ENCODE measurements around the gene NHS. TPM values are rescaled to one million over a fixed set of nuclear protein-coding genes. Genes with fewer than 3 reads are reported as not detected.

The NHS gene
- total RNA-seq (1 to 10 TPM in 1 of 4 donors, under 1 TPM in 3; 0.22 to 1.3 (median 0.37) TPM), polyA plus RNA-seq (under 1 TPM; 0.04 to 0.09 (median 0.08) TPM)
- long read RNA-seq, donor 1: 0 reads
- long read RNA-seq, donor 2: 0 reads

GRCh38 chrX:17374619-17375366 is at the start of gene NHS:
Gene NHS, plus strand, starts transcription at chrX:17375200. Its CDS starts 558 bp downstream, at chrX:17375758.
- Histone ChIP-seq H3K27ac (no peak within 1 kb of the TSS), H3K4me1 (no peaks in the 10 kb centered on the region), H3K9me3 (no peaks in the 10 kb centered on the region), H3K4me3 (peak within 1 kb of the TSS; percentile 63), H3K27me3 (ENCODE audit: insufficient read depth in 3 of 3, low read length in 2 of 3) (peaks cover 0 to 36% (median 2%) of the 10 kb centered on the region in 3 donors), H3K36me3 (ENCODE audit: insufficient read depth in 1 of 2, low read depth in 1 of 2) (no peaks in the 10 kb centered on the region)
- DNase-seq (peak; percentile 72 to 77), ATAC-seq (peak; percentile 54 to 86 (median 80))
- intact Hi-C loops (cut with DNase I): loop anchor here in 1 of 2 donors (10.0 kb wide), 1 partner anchor 220 kb away; no protein-coding TSS in a partner anchor
- TF ChIP-seq, protein P1, sequence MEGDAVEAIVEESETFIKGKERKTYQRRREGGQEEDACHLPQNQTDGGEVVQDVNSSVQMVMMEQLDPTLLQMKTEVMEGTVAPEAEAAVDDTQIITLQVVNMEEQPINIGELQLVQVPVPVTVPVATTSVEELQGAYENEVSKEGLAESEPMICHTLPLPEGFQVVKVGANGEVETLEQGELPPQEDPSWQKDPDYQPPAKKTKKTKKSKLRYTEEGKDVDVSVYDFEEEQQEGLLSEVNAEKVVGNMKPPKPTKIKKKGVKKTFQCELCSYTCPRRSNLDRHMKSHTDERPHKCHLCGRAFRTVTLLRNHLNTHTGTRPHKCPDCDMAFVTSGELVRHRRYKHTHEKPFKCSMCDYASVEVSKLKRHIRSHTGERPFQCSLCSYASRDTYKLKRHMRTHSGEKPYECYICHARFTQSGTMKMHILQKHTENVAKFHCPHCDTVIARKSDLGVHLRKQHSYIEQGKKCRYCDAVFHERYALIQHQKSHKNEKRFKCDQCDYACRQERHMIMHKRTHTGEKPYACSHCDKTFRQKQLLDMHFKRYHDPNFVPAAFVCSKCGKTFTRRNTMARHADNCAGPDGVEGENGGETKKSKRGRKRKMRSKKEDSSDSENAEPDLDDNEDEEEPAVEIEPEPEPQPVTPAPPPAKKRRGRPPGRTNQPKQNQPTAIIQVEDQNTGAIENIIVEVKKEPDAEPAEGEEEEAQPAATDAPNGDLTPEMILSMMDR (IDR thresholded peaks at IDR 0.05): peak; percentile 31
- 3 to 28% (median 6%) methylated on average over 31 to 52 of the region's 52 CpGs for WGBS, 3 donors

GRCh38 chrX:17328837-17329236 is 46.2 kb upstream of the NHS start:
- ATAC-seq: no peak
- no peak for DNase-seq
- H3K27ac ChIP-seq: no peak overlapping the region
- H3K36me3 ChIP-seq (ENCODE audit: insufficient read depth in 1 of 2, low read depth in 1 of 2): no peaks in the 10 kb centered on the region
- H3K27me3 ChIP-seq (ENCODE audit: insufficient read depth in 3 of 3, low read length in 2 of 3): peaks cover 0 to 3% (median 0%) of the 10 kb centered on the region in 3 donors
- H3K9me3 ChIP-seq: no peaks in the 10 kb centered on the region
- TF ChIP-seq, protein P1 (IDR thresholded peaks at IDR 0.05): no peak
- 42 to 58% (median 47%) methylated on average over 2 of the region's 2 CpGs for WGBS, 3 donors
- intact Hi-C loops (cut with DNase I): no loop called here
- H3K4me3 ChIP-seq: no peak overlapping the region
- H3K4me1 ChIP-seq: no peaks in the 10 kb centered on the region

GRCh38 chrX:17336377-17336776 is 38.6 kb upstream of the NHS start:
- no peak for ATAC-seq
- H3K9me3 ChIP-seq: no peaks in the 10 kb centered on the region

GRCh38 chrX:17355976-17356375 is 19.0 kb upstream of the NHS start:
- DNase-seq (no peak), ATAC-seq (no peak)
- Histone ChIP-seq H3K4me1 (no peaks in the 10 kb centered on the region), H3K9me3 (no peaks in the 10 kb centered on the region), H3K27ac (no peak overlapping the region), H3K36me3 (ENCODE audit: insufficient read depth in 1 of 2, low read depth in 1 of 2) (no peaks in the 10 kb centered on the region), H3K4me3 (no peak overlapping the region), H3K27me3 (ENCODE audit: insufficient read depth in 3 of 3, low read length in 2 of 3) (no peaks in the 10 kb centered on the region)
- TF ChIP-seq, protein P1 (IDR thresholded peaks at IDR 0.05): no peak
- 57 to 80% (median 71%) methylated on average over 3 to 4 of the region's 4 CpGs for WGBS, 3 donors
- intact Hi-C loops (cut with DNase I): no loop called here

More at GRCh38 chrX:17336377-17336776, 38.6 kb upstream of the NHS start:
- no peak for DNase-seq
- Histone ChIP-seq H3K27ac (no peak overlapping the region), H3K4me3 (no peak overlapping the region), H3K36me3 (ENCODE audit: insufficient read depth in 1 of 2, low read depth in 1 of 2) (no peaks in the 10 kb centered on the region), H3K27me3 (ENCODE audit: insufficient read depth in 3 of 3, low read length in 2 of 3) (no peaks in the 10 kb centered on the region), H3K4me1 (no peaks in the 10 kb centered on the region)
- intact Hi-C loops (cut with DNase I): no loop called here
- TF ChIP-seq, protein P1 (IDR thresholded peaks at IDR 0.05): no peak

Data from psoas muscle (tissue), 8 donors.